ENCODE measurements around the gene TNC. TPM values are rescaled to one million over a fixed set of nuclear protein-coding genes. Genes with fewer than 3 reads are reported as not detected.

TNC gene
- total and polyA plus RNA-seq, 9 donors, result 1.2 to 108 (median 1.9) TPM

DNA sequence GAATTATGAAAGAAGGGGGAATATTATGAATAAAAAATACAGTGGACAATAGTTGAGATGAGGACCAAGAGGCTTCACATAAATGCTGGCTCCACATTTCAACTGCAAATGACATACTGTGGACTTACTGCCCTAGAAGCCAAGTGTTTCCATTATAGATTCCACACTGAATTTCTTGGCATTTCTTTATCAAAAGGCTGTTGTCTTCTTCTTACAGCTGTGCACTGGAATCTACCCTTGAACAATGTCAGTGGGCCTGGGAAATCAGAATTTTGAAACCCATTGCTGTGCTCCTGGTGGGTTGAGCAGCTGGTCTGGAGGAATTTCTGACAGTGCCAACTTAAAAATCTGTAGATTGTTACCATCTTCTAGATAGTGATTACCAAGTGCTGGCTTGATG, 49.9 kb downstream of the TNC start:
- H3K9me3 ChIP-seq, result no peaks in the 10 kb centered on the region
- no peak overlapping the region for H3K4me3 ChIP-seq
- no peaks in the 10 kb centered on the region for H3K27me3 ChIP-seq
- TF ChIP-seq EP300 (IDR thresholded peaks at IDR 0.05) (no peak), POLR2A (IDR thresholded peaks at IDR 0.05) (no peak)
- TF ChIP-seq, protein P1, sequence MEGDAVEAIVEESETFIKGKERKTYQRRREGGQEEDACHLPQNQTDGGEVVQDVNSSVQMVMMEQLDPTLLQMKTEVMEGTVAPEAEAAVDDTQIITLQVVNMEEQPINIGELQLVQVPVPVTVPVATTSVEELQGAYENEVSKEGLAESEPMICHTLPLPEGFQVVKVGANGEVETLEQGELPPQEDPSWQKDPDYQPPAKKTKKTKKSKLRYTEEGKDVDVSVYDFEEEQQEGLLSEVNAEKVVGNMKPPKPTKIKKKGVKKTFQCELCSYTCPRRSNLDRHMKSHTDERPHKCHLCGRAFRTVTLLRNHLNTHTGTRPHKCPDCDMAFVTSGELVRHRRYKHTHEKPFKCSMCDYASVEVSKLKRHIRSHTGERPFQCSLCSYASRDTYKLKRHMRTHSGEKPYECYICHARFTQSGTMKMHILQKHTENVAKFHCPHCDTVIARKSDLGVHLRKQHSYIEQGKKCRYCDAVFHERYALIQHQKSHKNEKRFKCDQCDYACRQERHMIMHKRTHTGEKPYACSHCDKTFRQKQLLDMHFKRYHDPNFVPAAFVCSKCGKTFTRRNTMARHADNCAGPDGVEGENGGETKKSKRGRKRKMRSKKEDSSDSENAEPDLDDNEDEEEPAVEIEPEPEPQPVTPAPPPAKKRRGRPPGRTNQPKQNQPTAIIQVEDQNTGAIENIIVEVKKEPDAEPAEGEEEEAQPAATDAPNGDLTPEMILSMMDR (IDR thresholded peaks at IDR 0.05), result no peak
- no peaks in the 10 kb centered on the region for H3K36me3 ChIP-seq
- DNase-seq, result no peak
- intact Hi-C loops (cut with DNase I), result no loop called here
- H3K27ac ChIP-seq, result no peak overlapping the region
- no peaks in the 10 kb centered on the region for H3K4me1 ChIP-seq (ENCODE audit: insufficient read depth)

DNA sequence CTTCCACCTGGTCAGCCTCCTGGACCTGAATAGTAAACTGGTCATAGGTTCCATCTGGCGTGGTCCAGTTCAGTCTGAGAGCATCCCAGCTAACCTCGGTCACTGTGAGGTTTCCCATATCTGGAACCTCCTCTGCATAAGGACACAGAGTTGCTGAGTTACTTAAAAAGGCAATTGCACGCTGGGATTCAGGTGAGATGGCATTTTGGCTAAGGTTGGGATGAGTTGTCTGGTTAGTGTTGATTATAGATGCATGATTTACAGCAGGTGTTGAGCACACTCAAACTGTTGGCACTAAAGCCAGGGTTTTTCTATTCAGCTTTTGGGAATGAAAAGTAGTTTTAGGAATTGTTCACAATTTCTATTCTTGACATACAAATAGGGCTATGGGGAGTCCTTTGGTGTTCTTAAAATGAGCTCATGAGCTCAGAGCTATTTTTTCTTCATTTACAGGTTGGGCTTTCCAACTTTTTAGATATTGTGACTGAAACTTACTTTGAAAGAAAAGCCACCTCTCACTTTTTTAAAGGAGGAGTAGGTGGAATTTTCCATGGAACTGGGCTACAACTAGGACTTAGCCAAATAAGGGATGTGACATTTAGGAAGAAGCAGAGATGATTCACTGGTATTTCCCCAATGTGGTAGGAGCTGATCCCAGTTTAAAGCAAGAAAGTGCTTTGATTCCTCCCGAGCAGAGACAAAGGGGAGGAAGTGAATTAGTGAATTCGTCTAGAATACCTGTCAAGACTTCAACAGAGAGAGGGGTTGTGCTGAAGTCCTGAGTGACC, 54.7 kb downstream of the TNC start:
- 61 to 83% (median 77%) methylated on average over 5 of the region's 5 CpGs for WGBS, 3 donors
- Histone ChIP-seq H3K36me3 (no peaks in the 10 kb centered on the region), H3K4me1 (ENCODE audit: insufficient read depth) (no peaks in the 10 kb centered on the region), H3K4me3 (no peak overlapping the region), H3K27me3 (no peaks in the 10 kb centered on the region), H3K9me3 (no peaks in the 10 kb centered on the region), H3K27ac (no peak overlapping the region)
- TF ChIP-seq, protein P1 (IDR thresholded peaks at IDR 0.05), result no peak
- intact Hi-C loops (cut with DNase I), result no loop called here
- DNase-seq, result no peak

DNA sequence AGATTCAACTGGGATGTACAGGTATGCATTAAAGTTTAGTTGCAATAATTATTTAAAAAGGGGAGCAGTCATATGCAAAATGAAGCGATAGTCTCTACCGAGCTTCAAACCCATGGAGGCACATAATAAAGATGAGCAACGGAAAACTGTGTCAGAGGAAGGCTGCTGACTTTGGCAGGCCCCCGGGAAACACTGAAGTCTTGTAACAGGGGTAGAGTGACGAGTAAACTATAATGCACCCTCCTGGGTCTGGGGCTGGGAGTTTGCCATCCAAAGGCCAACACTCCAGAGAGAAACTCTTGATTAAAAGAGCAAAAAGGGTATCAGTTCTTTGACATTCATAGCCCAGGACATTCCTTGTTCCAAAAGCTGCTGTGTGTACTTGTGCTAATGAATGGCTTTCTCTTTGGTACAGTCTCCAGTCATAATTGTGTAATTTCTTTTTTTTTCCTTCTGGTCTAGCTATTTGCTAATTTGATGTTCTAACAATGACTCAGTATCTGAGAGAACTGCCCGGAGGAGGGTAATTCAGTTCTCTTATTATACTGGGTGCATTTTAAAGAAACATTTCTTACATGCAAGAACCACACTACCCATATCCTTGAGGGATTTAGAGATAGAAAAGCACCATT, 59.2 kb downstream of the TNC start:
- TF ChIP-seq POLR2A (IDR thresholded peaks at IDR 0.05) (no peak), EP300 (IDR thresholded peaks at IDR 0.05) (no peak)
- TF ChIP-seq, protein P1 (IDR thresholded peaks at IDR 0.05), result no peak
- no peak overlapping the region for H3K27ac ChIP-seq
- H3K9me3 ChIP-seq, result no peaks in the 10 kb centered on the region
- no peak overlapping the region for H3K4me3 ChIP-seq
- intact Hi-C loops (cut with DNase I), result no loop called here
- WGBS, 3 donors, result 79 to 85% (median 82%) methylated on average over 6 of the region's 6 CpGs
- no peaks in the 10 kb centered on the region for H3K4me1 ChIP-seq (ENCODE audit: insufficient read depth)
- no peak for DNase-seq
- no peaks in the 10 kb centered on the region for H3K27me3 ChIP-seq
- H3K36me3 ChIP-seq, result no peaks in the 10 kb centered on the region

DNA sequence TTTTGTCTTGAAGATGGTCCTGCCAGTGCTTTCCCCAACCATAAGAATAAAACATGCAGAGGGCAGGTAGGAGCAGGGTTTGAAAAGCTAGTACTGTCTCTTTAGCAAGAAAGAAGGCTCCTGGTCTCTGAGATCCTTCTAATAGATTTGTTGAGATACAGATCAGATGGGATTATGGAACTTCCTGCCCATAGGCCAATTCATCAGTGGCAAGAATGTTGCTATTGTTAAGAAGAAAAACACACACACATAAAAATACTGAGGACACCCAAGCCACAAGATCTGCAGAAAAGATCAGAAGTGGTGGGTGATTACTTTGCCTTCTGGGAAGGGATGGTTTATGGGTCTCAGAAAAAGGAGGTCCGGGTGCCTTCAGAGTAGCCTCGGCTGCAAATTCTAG, 59.8 kb downstream of the TNC start:
- Histone ChIP-seq H3K36me3 (no peaks in the 10 kb centered on the region), H3K4me1 (ENCODE audit: insufficient read depth) (no peaks in the 10 kb centered on the region), H3K9me3 (no peaks in the 10 kb centered on the region), H3K27ac (no peak overlapping the region), H3K27me3 (no peaks in the 10 kb centered on the region), H3K4me3 (no peak overlapping the region)
- DNase-seq, result no peak
- no peak for TF ChIP-seq POLR2A (IDR thresholded peaks at IDR 0.05)
- TF ChIP-seq, protein P1 (IDR thresholded peaks at IDR 0.05), result no peak
- TF ChIP-seq EP300 (IDR thresholded peaks at IDR 0.05), result no peak
- intact Hi-C loops (cut with DNase I), result no loop called here
- WGBS, 3 donors, result 46 to 74% (median 47%) methylated on average over 2 of the region's 2 CpGs
